Hepatocyte (in vitro differentiated cells): ENCODE results near the gene UBASH3A. TPM values are rescaled to one million over a fixed set of nuclear protein-coding genes. Genes with fewer than 3 reads are reported as not detected.
A peak's percentile ranks its signal among the peaks of the same experiment; 100 is the strongest.

Experiments used
- DNase-seq: peaks from one replicate; pipeline ENCODE4 v3.0.0-alpha.2; 2016; ENCODE audit warnings: low spot score
- H2AFZ ChIP-seq: fragments of 200-600 bp; sonication (generic); 2 replicates; pipeline ENCODE4 v1.6.0; 2016; ENCODE audit warnings: antibody characterized with exemption, mild to moderate bottlenecking
- H3K27ac ChIP-seq: fragments of 200-600 bp; sonication (generic); 2 replicates; pipeline ENCODE4 v1.5.1; 2016; ENCODE audit warnings: mild to moderate bottlenecking
- H3K27me3 ChIP-seq: fragments of 200-600 bp; sonication (generic); 2 replicates; pipeline ENCODE4 v1.6.1; 2016
- H3K36me3 ChIP-seq: fragments of 200-600 bp; sonication (generic); replicated peaks from 2 replicates; pipeline ENCODE4 v1.5.1; 2016; ENCODE audit warnings: low read depth; ENCODE audit not compliant: insufficient read depth
- H3K4me1 ChIP-seq: fragments of 200-600 bp; sonication (generic); 2 replicates; pipeline ENCODE4 v1.5.1; 2016; ENCODE audit warnings: mild to moderate bottlenecking, moderate library complexity; ENCODE audit not compliant: insufficient read depth
- H3K4me2 ChIP-seq: fragments of 200-600 bp; sonication (generic); 2 replicates; pipeline ENCODE4 v1.6.0; 2016
- H3K4me3 ChIP-seq: fragments of 200-600 bp; sonication (generic); 2 replicates; pipeline ENCODE4 v1.5.1; 2016; ENCODE audit warnings: mild to moderate bottlenecking
- H3K79me2 ChIP-seq: fragments of 200-600 bp; sonication (generic); 2 replicates; pipeline ENCODE4 v1.6.0; 2017; ENCODE audit warnings: mild to moderate bottlenecking
- H3K9me2 ChIP-seq: fragments of 200-600 bp; sonication (generic); replicated peaks from 2 replicates; pipeline ENCODE4 v1.6.0; 2017; ENCODE audit warnings: mild to moderate bottlenecking; ENCODE audit not compliant: insufficient read depth
- H3K9me3 ChIP-seq: fragments of 200-600 bp; sonication (generic); 2 replicates; pipeline ENCODE4 v1.5.1; 2016; ENCODE audit warnings: low read depth, mild to moderate bottlenecking
- H4K20me1 ChIP-seq: fragments of 200-600 bp; sonication (generic); 2 replicates; pipeline ENCODE4 v1.6.0; 2016; ENCODE audit warnings: mild to moderate bottlenecking; ENCODE audit not compliant: insufficient read depth, poor library complexity, severe bottlenecking
- EZH2 ChIP-seq: fragments of 200-600 bp; sonication (generic); IDR thresholded peaks from 2 replicates; pipeline ENCODE4 v1.6.1; 2016; ENCODE audit warnings: antibody characterized with exemption, mild to moderate bottlenecking, borderline replicate concordance
- EZH2phosphoT487 ChIP-seq: fragments of 200-600 bp; sonication (generic); IDR thresholded peaks from one replicate; pipeline ENCODE4 v1.6.1; 2018; ENCODE audit warnings: antibody characterized with exemption, mild to moderate bottlenecking, low read depth, moderate library complexity; ENCODE audit not compliant: unreplicated experiment, severe bottlenecking
- whole genome bisulfite sequencing: methylation state at CpG from one replicate; pipeline ENCODE4 v1.1.6; 2016; ENCODE audit warnings: low lambda C conversion rate; ENCODE audit errors: missing lambda C conversion rate; 5-methylcytosine and 5-hydroxymethylcytosine counted together
- polyA plus RNA-seq: library from polyadenylated mRNA; unstranded; fragments of >200 nt; fragmentation: Nextera tagmentation; extraction: Ambion mirVana; gene quantifications from 2 replicates; pipeline ENCODE4 v1.2.1, GENCODE V29; 2016
- total RNA-seq: library from RNA; depleted of rRNA; stranded (reverse); fragments of >200 nt; gene quantifications from 2 replicates; pipeline ENCODE4 v1.2.3, GENCODE V29; 2014
- TF ChIP-seq, protein P1 (sequence below): fragments of 200-600 bp; sonication (generic); IDR thresholded peaks from 2 replicates; pipeline ENCODE4 v1.5.1; 2016; ENCODE audit warnings: antibody characterized with exemption, mild to moderate bottlenecking; ENCODE audit not compliant: poor library complexity

UBASH3A gene
- total and polyA plus RNA-seq, 2 experiments from 2014 or later, result not detected

DNA sequence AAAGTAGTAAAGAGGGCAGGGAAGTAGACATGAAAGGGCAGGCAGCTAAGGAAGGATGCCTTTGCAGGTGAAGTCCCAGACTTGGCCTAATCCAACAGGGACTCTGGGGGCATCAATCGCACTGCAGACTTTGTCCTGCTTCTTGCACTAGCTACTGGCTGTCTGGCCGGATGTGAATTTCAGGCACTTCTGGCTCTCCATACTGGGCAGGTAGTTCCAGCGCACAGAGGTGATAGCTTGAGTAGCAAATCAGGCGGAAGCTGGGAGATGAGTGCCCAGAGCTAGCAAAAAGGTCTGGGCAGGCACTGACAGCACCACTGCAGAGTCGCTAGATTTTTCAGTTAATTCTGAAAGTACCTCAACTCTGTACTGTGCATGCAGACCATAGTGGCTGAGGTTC is 91.3 kb downstream of the UBASH3A start:
- peak overlapping the region; percentile 57 for H3K27ac ChIP-seq
- no peaks in the 10 kb centered on the region for H4K20me1 ChIP-seq
- TF ChIP-seq EZH2phosphoT487 (no peak), EZH2 (no peak)
- TF ChIP-seq, protein P1, sequence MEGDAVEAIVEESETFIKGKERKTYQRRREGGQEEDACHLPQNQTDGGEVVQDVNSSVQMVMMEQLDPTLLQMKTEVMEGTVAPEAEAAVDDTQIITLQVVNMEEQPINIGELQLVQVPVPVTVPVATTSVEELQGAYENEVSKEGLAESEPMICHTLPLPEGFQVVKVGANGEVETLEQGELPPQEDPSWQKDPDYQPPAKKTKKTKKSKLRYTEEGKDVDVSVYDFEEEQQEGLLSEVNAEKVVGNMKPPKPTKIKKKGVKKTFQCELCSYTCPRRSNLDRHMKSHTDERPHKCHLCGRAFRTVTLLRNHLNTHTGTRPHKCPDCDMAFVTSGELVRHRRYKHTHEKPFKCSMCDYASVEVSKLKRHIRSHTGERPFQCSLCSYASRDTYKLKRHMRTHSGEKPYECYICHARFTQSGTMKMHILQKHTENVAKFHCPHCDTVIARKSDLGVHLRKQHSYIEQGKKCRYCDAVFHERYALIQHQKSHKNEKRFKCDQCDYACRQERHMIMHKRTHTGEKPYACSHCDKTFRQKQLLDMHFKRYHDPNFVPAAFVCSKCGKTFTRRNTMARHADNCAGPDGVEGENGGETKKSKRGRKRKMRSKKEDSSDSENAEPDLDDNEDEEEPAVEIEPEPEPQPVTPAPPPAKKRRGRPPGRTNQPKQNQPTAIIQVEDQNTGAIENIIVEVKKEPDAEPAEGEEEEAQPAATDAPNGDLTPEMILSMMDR, result no peak
- 95% methylated on average over 5 of the region's 5 CpGs for WGBS
- no peaks in the 10 kb centered on the region for H3K27me3 ChIP-seq
- peaks cover 23% of the 10 kb centered on the region for H3K4me1 ChIP-seq
- no peak for DNase-seq
- no peaks in the 10 kb centered on the region for H3K36me3 ChIP-seq
- peak overlapping the region; percentile 78 for H3K4me2 ChIP-seq
- no peaks in the 10 kb centered on the region for H3K79me2 ChIP-seq
- H3K9me3 ChIP-seq, result no peaks in the 10 kb centered on the region
- H3K9me2 ChIP-seq, result no peaks in the 10 kb centered on the region
- H2AFZ ChIP-seq, result no peak overlapping the region
- no peak overlapping the region for H3K4me3 ChIP-seq

DNA sequence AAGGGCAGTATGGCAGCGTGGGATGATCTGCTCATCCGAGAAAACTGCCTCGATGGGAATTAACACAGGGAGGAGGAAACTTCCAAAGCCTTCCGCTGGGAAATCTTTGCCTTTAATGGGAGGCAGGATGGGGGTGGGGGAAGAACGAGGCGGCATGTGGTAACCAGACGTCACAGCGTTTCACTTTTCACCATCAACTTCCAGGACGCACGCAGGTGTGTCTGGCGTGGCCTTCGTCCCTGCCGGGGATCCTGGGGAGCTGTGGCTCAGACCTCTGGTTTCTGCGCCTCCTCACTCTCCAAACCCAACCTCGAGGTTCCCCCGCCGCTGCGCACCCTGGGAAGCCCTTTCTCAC is 92.0 kb downstream of the UBASH3A start:
- peak; percentile 70 for DNase-seq
- no peaks in the 10 kb centered on the region for H3K9me3 ChIP-seq
- peak overlapping the region; percentile 57 for H3K27ac ChIP-seq
- H3K4me2 ChIP-seq, result peak overlapping the region; percentile 78
- no peaks in the 10 kb centered on the region for H3K36me3 ChIP-seq
- H3K27me3 ChIP-seq, result no peaks in the 10 kb centered on the region
- no peaks in the 10 kb centered on the region for H3K9me2 ChIP-seq
- H3K79me2 ChIP-seq, result no peaks in the 10 kb centered on the region
- H4K20me1 ChIP-seq, result no peaks in the 10 kb centered on the region
- WGBS, result 9% methylated on average over 16 of the region's 18 CpGs
- peak overlapping the region; percentile 13 for H2AFZ ChIP-seq
- peak overlapping the region; percentile 4 for H3K4me3 ChIP-seq
- TF ChIP-seq EZH2 (no peak), EZH2phosphoT487 (no peak)
- TF ChIP-seq, protein P1, result no peak
- peaks cover 18% of the 10 kb centered on the region for H3K4me1 ChIP-seq

DNA sequence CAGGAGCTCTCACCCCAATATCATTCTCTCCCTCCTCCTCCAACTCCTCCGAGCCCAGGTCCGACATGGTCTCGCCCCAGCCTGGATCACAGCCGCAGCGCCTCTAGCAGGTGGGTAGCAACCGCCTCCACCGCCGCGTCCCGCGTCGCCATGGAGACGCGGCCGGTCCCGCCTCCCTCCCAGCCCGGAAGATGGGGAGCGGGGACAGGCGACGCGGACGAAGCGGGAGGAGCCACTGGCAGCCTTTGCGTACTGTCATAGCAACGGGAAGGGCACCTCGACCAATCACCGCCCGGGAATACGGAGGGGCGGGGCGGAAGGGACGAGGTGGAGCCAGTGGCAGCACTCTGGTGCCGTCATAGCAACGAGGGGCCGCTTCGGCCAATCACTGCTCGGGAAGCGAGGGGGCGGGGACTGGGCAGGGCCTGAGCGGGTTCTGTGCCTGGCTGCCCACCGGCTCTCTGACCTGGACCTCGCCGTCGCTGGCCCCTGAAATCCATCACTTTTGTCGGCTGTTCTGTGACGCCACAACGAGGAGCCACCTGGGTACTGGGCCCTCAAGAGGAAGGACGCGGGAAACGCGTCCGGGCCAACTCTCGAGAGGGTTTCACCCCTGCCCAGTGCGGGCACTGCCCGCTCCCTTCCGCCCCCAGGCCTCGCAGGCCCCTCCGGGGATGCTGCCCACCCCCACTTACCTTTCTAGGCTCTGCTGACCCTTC is 92.6 kb downstream of the UBASH3A start, which contains the start of gene RSPH1:
Gene RSPH1 (minus strand): TSS at position 105 of the 719 bp plus-strand sequence. CDS start 38 bp downstream, at position 67.
- Histone ChIP-seq H3K4me3 (peak within 1 kb of the TSS; percentile 31), H3K27ac (peak within 1 kb of the TSS; percentile 86), H4K20me1 (no peaks in the 10 kb centered on the region), H3K9me3 (no peaks in the 10 kb centered on the region), H3K4me2 (peak within 1 kb of the TSS; percentile 85), H3K9me2 (no peaks in the 10 kb centered on the region), H3K79me2 (no peaks in the 10 kb centered on the region), H2AFZ (peak within 1 kb of the TSS; percentile 56), H3K4me1 (peaks cover 18% of the 10 kb centered on the region), H3K27me3 (no peaks in the 10 kb centered on the region), H3K36me3 (no peaks in the 10 kb centered on the region)
- under 1% methylated on average over 33 of the region's 58 CpGs for WGBS
- no peak for TF ChIP-seq EZH2
- TF ChIP-seq, protein P1, result no peak
- TF ChIP-seq EZH2phosphoT487, result no peak
- DNase-seq, result peak; percentile 100
